Liver (tissue), 3 donors: Measurements from ENCODE around the gene MTHFS.

Experiments used
- CTCF ChIP-seq: fragments of 150-350 bp; IDR thresholded peaks from 2 replicates; pipeline ENCODE4 v1.5.1; 2017; ENCODE audit warnings: improper control_type of control experiment, low read depth, low read length; ENCODE audit not compliant: missing input control
- RAD21 ChIP-seq, 2 donors: IDR thresholded peaks; 2 replicates each; pipeline ENCODE4 v1.6.1; 2016; ENCODE audit warnings: antibody characterized with exemption in 2 of 2, mild to moderate bottlenecking in 2 of 2
- YY1 ChIP-seq: IDR thresholded peaks from 2 replicates; pipeline ENCODE4 v1.6.1; 2016; ENCODE audit warnings: antibody characterized with exemption, mild to moderate bottlenecking
- donor health status: healthy.
- donor health status: healthy.

GRCh38 chr15:79834495-79834894, 62.3 kb downstream of the MTHFS start:
- TF ChIP-seq RAD21 (IDR thresholded peaks at IDR 0.05) (no peak), CTCF (no peak), YY1 (no peak)
